HepG2 (cell line): ENCODE measurements around the gene TAS1R3. TPM values are rescaled to one million over a fixed set of nuclear protein-coding genes. Genes with fewer than 3 reads are reported as not detected.

Experiments
- ATAC-seq: fragments of 200-7000 bp; cut with Tn5 transposase; 3 replicates; pipeline ENCODE4 v1.9.1; 2020; ENCODE audit warnings: mild to moderate bottlenecking, moderate library complexity
- BruUV-seq: library from RNA; stranded (reverse); fragments of 400-500 nt; replicated peaks from 2 replicates; lab custom pipeline; 2021; lab: Mats Ljungman, UMichigan
- CTCF ChIA-PET: fragments of 300-600 bp; formaldehyde crosslinking; extraction: SDS; loops from one replicate; lab custom pipeline; 2021; ENCODE audit warnings: low total read pairs, inconsistent platforms, low intra/inter-chr PET ratio; lab: Yijun Ruan, JAX
- POLR2A ChIA-PET: fragments of 350-600 bp; sonication (Branson Sonifier 250); formaldehyde crosslinking; loops from one replicate; lab custom pipeline; 2020; ENCODE audit warnings: antibody characterized with exemption, inconsistent platforms; lab: Yijun Ruan, JAX
- DNase-seq: peaks from one replicate; pipeline ENCODE4 v3.0.0-alpha.2; 2015; ENCODE audit warnings: low spot score
- FAIRE-seq: peaks from 3 replicates; lab custom pipeline; 2011; peaks lifted over from hg19 to GRCh38; lab: Jason Lieb, UNC
- H2AFZ ChIP-seq: one replicate; pipeline ENCODE4 v1.6.1; 2011; ENCODE audit warnings: low read length, inconsistent platforms
- H3K27ac ChIP-seq: fragments of 300-600 bp; 3 replicates; pipeline ENCODE4 v1.8.0; 2011; ENCODE audit warnings: mixed run types, mild to moderate bottlenecking, mixed read lengths, low read length, inconsistent platforms; ENCODE audit not compliant: insufficient read depth; ENCODE audit errors: extremely low read length
- H3K27me3 ChIP-seq, 2 experiments: fragments of 200-600 bp in 1 of 2; 2 replicates in 1 of 2; 3 replicates in 1 of 2; pipeline versions ENCODE4 v1.6.0 to v1.8.0; 2011; ENCODE audit warnings: low read length in 2 of 2, mild to moderate bottlenecking in 2 of 2, moderate library complexity in 2 of 2, inconsistent platforms in 1 of 2; ENCODE audit not compliant: insufficient read depth in 2 of 2, control insufficient read depth in 1 of 2
- H3K36me3 ChIP-seq, 2 experiments: fragments of 200-600 bp in 1 of 2; replicated peaks in 1 of 2; 2 replicates in 1 of 2; 3 replicates in 1 of 2; pipeline versions ENCODE4 v1.5.1 to v1.8.0; 2011; ENCODE audit warnings: low read length in 2 of 2, inconsistent platforms in 1 of 2; ENCODE audit not compliant: insufficient read depth in 2 of 2, control insufficient read depth in 1 of 2
- H3K4me1 ChIP-seq: 2 replicates; pipeline ENCODE4 v1.5.1; 2012; ENCODE audit warnings: low read length, inconsistent platforms; ENCODE audit not compliant: insufficient read depth
- H3K4me2 ChIP-seq: 2 replicates; pipeline ENCODE4 v1.6.0; 2011; ENCODE audit warnings: low read depth, low read length, inconsistent platforms
- H3K4me3 ChIP-seq, 3 experiments: fragments of 200-600 bp in 1 of 3; sonication (generic), shearing (Covaris generic) in 1 of 3; replicated peaks in 1 of 3; 2 replicates each; pipeline ENCODE4 v1.5.1; 2011 to 2016; ENCODE audit warnings: low read length in 3 of 3, inconsistent platforms in 2 of 3, low read depth in 2 of 3, mild to moderate bottlenecking in 2 of 3, control low read depth in 1 of 3, mixed read lengths in 1 of 3; ENCODE audit not compliant: insufficient read depth in 1 of 3
- H3K79me2 ChIP-seq: one replicate; pipeline ENCODE4 v1.6.1; 2011; ENCODE audit warnings: low read length, inconsistent platforms; ENCODE audit not compliant: insufficient read depth
- H3K9ac ChIP-seq: 2 replicates; pipeline ENCODE4 v1.6.0; 2011; ENCODE audit warnings: mild to moderate bottlenecking, low read depth, low read length, inconsistent platforms; ENCODE audit not compliant: insufficient read depth
- H3K9me3 ChIP-seq: 2 replicates; pipeline ENCODE4 v1.5.1; 2012; ENCODE audit warnings: mild to moderate bottlenecking, low read length
- H4K20me1 ChIP-seq: 2 replicates; pipeline ENCODE4 v1.6.0; 2011; ENCODE audit warnings: inconsistent platforms, mild to moderate bottlenecking, low read length, moderate library complexity; ENCODE audit not compliant: insufficient read depth
- CCAR2 ChIP-seq: fragments of 200-400 bp; formaldehyde crosslinking; optimal IDR thresholded peaks from 2 replicates; pipeline ENCODE3; 2018; ENCODE audit warnings: low read depth, mild to moderate bottlenecking, low read length, moderate library complexity
- HDAC1 ChIP-seq: sonication (generic); formaldehyde crosslinking; IDR thresholded peaks from 2 replicates; pipeline ENCODE4 v1.5.1; 2020; ENCODE audit warnings: mild to moderate bottlenecking, missing genetic modification reagents
- MYNN ChIP-seq: sonication (generic); formaldehyde crosslinking; IDR thresholded peaks from 2 replicates; pipeline ENCODE4 v1.4.0; 2020; ENCODE audit warnings: mild to moderate bottlenecking, low read depth, missing genetic modification reagents
- XRCC5 ChIP-seq: fragments of 200-400 bp; formaldehyde crosslinking; optimal IDR thresholded peaks from 2 replicates; pipeline ENCODE3; 2017; ENCODE audit warnings: mild to moderate bottlenecking, low read length
- YEATS2 ChIP-seq: sonication (generic); formaldehyde crosslinking; IDR thresholded peaks from 2 replicates; pipeline ENCODE4 v1.4.0; 2020; ENCODE audit warnings: missing genetic modification reagents, borderline replicate concordance
- ZBTB43 ChIP-seq: sonication (generic); formaldehyde crosslinking; conservative IDR thresholded peaks from 2 replicates; pipeline ENCODE4 v1.4.0; 2020; ENCODE audit warnings: missing genetic modification reagents
- ZMYM2 ChIP-seq: sonication (generic); formaldehyde crosslinking; IDR thresholded peaks from 2 replicates; pipeline ENCODE4 v1.8.0; 2022; ENCODE audit warnings: mild to moderate bottlenecking, missing genetic modification reagents
- ZNF101 ChIP-seq: sonication (generic); formaldehyde crosslinking; IDR thresholded peaks from 2 replicates; pipeline ENCODE4 v1.4.0; 2020; ENCODE audit warnings: mild to moderate bottlenecking, low read depth, missing genetic modification reagents, borderline replicate concordance
- ZNF3 ChIP-seq: IDR thresholded peaks from 2 replicates; pipeline ENCODE4 v1.7.0; 2017; ENCODE audit warnings: inconsistent platforms
- ZNF343 ChIP-seq: sonication (generic); formaldehyde crosslinking; IDR thresholded peaks from 2 replicates; pipeline ENCODE4 v1.4.0; 2020; ENCODE audit warnings: mild to moderate bottlenecking, missing genetic modification reagents
- ZSCAN21 ChIP-seq: sonication (generic); formaldehyde crosslinking; IDR thresholded peaks from 2 replicates; pipeline ENCODE4 v1.8.0; 2022; ENCODE audit warnings: mild to moderate bottlenecking, missing genetic modification reagents, moderate library complexity, borderline replicate concordance
- WGBS: methylation state at CpG from one replicate; pipeline ENCODE4 v1.1.6; 2017; ENCODE audit warnings: low lambda C conversion rate; 5-methylcytosine and 5-hydroxymethylcytosine counted together
- in situ Hi-C: cut with HindIII; loops from 2 replicates; pipeline ENCODE4 v1.10.0; 2017; ENCODE audit warnings: low pct_unique_long_range_greater_than_20kb; ENCODE audit not compliant: extremely low pct_ligation_motif_present
- intact Hi-C: fragments of 100-400 bp; cut with micrococcal nuclease; formaldehyde crosslinking; loops from one replicate; pipeline ENCODE4 v1.10.0; 2022; ENCODE audit not compliant: unreplicated experiment
- polyA plus RNA-seq, 8 experiments: library from polyadenylated mRNA; depleted of rRNA in 3 of 8; stranded (reverse) in 7 of 8; unstranded in 1 of 8; fragments of >200 nt; fragmentation: Illumina TruSeq in 4 of 8; extraction: Trizol in 4 of 8; gene quantifications; 2 replicates each; pipeline versions ENCODE4 v1.2.1 to v1.2.3, GENCODE V29; 2011 to 2016; ENCODE audit warnings: low read depth in 4 of 8, missing spikeins in 1 of 8, mixed read lengths in 1 of 8; ENCODE audit not compliant: insufficient read depth in 1 of 8
- total RNA-seq, 5 experiments: library from RNA; depleted of rRNA; stranded (reverse); fragments of >200 nt; fragmentation: Illumina TruSeq; extraction: Trizol; gene quantifications; 2 replicates each; pipeline ENCODE4 v1.2.3, GENCODE V29; 2016; ENCODE audit warnings: low read depth in 1 of 5
- TF ChIP-seq, protein P1 (sequence below): sonication (generic); formaldehyde crosslinking; IDR thresholded peaks from 2 replicates; pipeline ENCODE4 v1.8.0; 2022; ENCODE audit warnings: mild to moderate bottlenecking, missing genetic modification reagents, moderate library complexity

The TAS1R3 gene
- total and polyA plus RNA-seq, 2 of the 13 experiments (the other 11 are each of a cell fraction or from before 2014, with no cell fraction given), result 0.13 to 0.15 TPM

DNA sequence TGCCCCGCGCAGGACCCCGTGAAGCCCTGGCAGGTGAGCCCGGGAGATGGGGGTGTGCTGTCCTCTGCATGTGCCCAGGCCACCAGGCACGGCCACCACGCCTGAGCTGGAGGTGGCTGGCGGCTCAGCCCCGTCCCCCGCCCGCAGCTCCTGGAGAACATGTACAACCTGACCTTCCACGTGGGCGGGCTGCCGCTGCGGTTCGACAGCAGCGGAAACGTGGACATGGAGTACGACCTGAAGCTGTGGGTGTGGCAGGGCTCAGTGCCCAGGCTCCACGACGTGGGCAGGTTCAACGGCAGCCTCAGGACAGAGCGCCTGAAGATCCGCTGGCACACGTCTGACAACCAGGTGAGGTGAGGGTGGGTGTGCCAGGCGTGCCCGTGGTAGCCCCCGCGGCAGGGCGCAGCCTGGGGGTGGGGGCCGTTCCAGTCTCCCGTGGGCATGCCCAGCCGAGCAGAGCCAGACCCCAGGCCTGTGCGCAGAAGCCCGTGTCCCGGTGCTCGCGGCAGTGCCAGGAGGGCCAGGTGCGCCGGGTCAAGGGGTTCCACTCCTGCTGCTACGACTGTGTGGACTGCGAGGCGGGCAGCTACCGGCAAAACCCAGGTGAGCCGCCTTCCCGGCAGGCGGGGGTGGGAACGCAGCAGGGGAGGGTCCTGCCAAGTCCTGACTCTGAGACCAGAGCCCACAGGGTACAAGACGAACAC, 1.8 kb downstream of the TAS1R3 start:
- no peak for FAIRE-seq
- CTCF ChIA-PET, result no interaction called here
- WGBS, result 90% methylated on average over 18 of the region's 48 CpGs
- 0 out of 3 replicates have a peak, but pooled peaks have one; percentile 0 for ATAC-seq
- H3K4me1 ChIP-seq, result peaks cover 24% of the 10 kb centered on the region
- BruUV-seq, result no TSS peak
- H3K9me3 ChIP-seq, result no peaks in the 10 kb centered on the region
- POLR2A ChIA-PET, result interaction anchor here (1.0 to 3.9 kb wide), 2 partner anchors 15 to 42 kb away, joined by 3 to 12 read pairs; partner anchors contain the start of genes AURKAIP1 and DVL1
- H3K27ac ChIP-seq, result no peak overlapping the region
- 0 out of 5 replicates have a peak, but pooled peaks cover 0 to 4% of the 10 kb centered on the region in 2 experiments for H3K27me3 ChIP-seq
- peaks cover 0 to 3% of the 10 kb centered on the region in 2 experiments; a peak in 2 of 5 replicates for H3K36me3 ChIP-seq
- TF ChIP-seq MYNN (no peak), XRCC5 (no peak), ZBTB43 (CRISPR knock-in tag) (no peak), ZNF3 (CRISPR knock-in tag) (no peak), ZNF101 (CRISPR knock-in tag) (no peak), ZNF343 (CRISPR knock-in tag) (0 out of 2 replicates have a peak, but pooled peaks have one; percentile 9), CCAR2 (no peak), HDAC1 (no peak), ZMYM2 (no peak), ZSCAN21 (CRISPR knock-in tag) (no peak), YEATS2 (CRISPR knock-in tag) (no peak)
- TF ChIP-seq, protein P1, sequence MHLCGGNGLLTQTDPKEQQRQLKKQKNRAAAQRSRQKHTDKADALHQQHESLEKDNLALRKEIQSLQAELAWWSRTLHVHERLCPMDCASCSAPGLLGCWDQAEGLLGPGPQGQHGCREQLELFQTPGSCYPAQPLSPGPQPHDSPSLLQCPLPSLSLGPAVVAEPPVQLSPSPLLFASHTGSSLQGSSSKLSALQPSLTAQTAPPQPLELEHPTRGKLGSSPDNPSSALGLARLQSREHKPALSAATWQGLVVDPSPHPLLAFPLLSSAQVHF, result 0 out of 2 replicates have a peak, but pooled peaks have one; percentile 30
- TF ChIP-seq, all 625 proteins: peak for 2
- H4K20me1 ChIP-seq, result peaks cover 7% of the 10 kb centered on the region; the same call in 1 of the 2 replicates
- no peak overlapping the region for H3K4me3 ChIP-seq
- no peak for DNase-seq
- no peak overlapping the region for H2AFZ ChIP-seq
- no peak overlapping the region for H3K9ac ChIP-seq
- no peak overlapping the region for H3K4me2 ChIP-seq
- intact Hi-C loops (no loop called here), in situ Hi-C loops (no loop called here)
- no peaks in the 10 kb centered on the region for H3K79me2 ChIP-seq
